ENCODE results near the gene CELF1.

DNA sequence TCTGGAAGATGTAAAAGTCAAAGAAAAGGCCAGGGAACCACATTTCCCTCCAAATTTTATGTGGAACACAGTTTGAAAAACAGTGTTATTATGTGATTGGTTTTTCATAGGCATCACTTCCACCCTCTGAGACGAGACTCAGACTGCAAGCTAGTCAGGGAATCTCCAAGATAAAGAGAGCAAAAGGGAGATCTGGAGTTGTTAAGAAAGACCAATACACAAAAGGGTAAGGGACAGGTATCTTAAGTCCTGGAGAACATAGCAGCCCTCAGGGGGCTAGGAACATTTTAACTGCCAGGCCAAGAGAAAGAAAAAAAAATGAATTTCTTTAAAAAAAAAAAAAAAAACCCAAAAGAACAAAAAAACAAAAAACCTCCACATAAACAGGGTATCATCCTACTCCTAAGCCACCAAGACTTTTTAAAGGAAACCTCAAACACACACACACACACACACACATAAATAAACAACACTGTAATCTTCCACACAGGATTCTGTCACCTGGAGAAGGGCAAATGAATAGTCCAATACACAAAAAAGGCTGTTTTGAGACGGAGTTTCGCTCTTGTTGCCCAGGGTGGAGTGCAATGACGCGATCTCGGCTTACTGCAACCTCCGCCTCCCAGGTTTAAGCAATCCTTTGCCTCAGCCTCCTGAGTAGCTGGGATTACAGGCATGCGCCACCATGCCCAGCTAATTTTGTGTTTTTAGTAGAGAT is 44.5 kb downstream of the CELF1 start:
- no peak for TF ChIP-seq POLR2A (IDR thresholded peaks at IDR 0.05)
- TF ChIP-seq, protein P1, sequence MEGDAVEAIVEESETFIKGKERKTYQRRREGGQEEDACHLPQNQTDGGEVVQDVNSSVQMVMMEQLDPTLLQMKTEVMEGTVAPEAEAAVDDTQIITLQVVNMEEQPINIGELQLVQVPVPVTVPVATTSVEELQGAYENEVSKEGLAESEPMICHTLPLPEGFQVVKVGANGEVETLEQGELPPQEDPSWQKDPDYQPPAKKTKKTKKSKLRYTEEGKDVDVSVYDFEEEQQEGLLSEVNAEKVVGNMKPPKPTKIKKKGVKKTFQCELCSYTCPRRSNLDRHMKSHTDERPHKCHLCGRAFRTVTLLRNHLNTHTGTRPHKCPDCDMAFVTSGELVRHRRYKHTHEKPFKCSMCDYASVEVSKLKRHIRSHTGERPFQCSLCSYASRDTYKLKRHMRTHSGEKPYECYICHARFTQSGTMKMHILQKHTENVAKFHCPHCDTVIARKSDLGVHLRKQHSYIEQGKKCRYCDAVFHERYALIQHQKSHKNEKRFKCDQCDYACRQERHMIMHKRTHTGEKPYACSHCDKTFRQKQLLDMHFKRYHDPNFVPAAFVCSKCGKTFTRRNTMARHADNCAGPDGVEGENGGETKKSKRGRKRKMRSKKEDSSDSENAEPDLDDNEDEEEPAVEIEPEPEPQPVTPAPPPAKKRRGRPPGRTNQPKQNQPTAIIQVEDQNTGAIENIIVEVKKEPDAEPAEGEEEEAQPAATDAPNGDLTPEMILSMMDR (IDR thresholded peaks at IDR 0.05): no peak

Measured in uterus (tissue), 2 donors.